Hepatocyte (in vitro differentiated cells): ENCODE results near the gene CEBPZOS.

Source experiments
- EZH2 ChIP-seq: fragments of 200-600 bp; sonication (generic); IDR thresholded peaks from 2 replicates; pipeline ENCODE4 v1.6.1; 2016; ENCODE audit warnings: antibody characterized with exemption, mild to moderate bottlenecking, borderline replicate concordance
- TF ChIP-seq, protein P1 (sequence below): fragments of 200-600 bp; sonication (generic); IDR thresholded peaks from 2 replicates; pipeline ENCODE4 v1.5.1; 2016; ENCODE audit warnings: antibody characterized with exemption, mild to moderate bottlenecking; ENCODE audit not compliant: poor library complexity

DNA sequence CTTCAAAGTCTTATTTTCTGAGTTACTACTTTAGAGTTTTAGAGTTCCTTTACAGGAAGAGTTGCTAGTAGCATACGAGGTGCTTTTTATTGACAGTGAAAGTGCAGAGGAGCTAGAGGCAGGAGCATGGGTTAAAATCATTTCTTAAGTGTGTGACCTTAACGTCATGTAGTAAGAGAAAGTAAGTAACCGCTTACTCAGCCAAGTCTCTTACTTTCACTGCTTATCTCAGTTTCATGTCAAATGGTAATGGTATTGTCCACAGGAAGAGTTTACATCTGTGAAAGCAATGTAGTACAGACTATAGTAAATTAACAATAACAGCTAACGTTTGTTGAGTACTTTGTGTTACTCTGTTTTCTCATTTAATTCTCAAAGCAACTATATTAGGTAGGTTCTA is 47.7 kb downstream of the CEBPZOS start:
- TF ChIP-seq EZH2, result no peak
- TF ChIP-seq, protein P1, sequence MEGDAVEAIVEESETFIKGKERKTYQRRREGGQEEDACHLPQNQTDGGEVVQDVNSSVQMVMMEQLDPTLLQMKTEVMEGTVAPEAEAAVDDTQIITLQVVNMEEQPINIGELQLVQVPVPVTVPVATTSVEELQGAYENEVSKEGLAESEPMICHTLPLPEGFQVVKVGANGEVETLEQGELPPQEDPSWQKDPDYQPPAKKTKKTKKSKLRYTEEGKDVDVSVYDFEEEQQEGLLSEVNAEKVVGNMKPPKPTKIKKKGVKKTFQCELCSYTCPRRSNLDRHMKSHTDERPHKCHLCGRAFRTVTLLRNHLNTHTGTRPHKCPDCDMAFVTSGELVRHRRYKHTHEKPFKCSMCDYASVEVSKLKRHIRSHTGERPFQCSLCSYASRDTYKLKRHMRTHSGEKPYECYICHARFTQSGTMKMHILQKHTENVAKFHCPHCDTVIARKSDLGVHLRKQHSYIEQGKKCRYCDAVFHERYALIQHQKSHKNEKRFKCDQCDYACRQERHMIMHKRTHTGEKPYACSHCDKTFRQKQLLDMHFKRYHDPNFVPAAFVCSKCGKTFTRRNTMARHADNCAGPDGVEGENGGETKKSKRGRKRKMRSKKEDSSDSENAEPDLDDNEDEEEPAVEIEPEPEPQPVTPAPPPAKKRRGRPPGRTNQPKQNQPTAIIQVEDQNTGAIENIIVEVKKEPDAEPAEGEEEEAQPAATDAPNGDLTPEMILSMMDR, result no peak
